ENCODE measurements around the gene AFF1. TPM values are rescaled to one million over a fixed set of nuclear protein-coding genes. Genes with fewer than 3 reads are reported as not detected.

Gene AFF1
- total RNA-seq, 1 experiment from 2014 or later, result 23.9 TPM

- Histone ChIP-seq H3K27ac (ENCODE audit: low read length) (no peak overlapping the region), H3K36me3 (ENCODE audit: control insufficient read depth, insufficient read depth, low read length) (no peaks in the 10 kb centered on the region), H3K4me1 (ENCODE audit: control insufficient read depth, insufficient read depth, low read length) (no peaks in the 10 kb centered on the region), H3K9me3 (ENCODE audit: control insufficient read depth, insufficient read depth, low read depth, low read length) (no peaks in the 10 kb centered on the region), H3K27me3 (ENCODE audit: control insufficient read depth, insufficient read depth, low read length) (no peaks in the 10 kb centered on the region), H3K4me3 (ENCODE audit: low read depth in 2 of 2, low read length in 2 of 2) (no peak overlapping the region)
- no peak for DNase-seq (ENCODE audit: low read depth, low spot score)
- intact Hi-C loops (cut with micrococcal nuclease; ENCODE audit: unreplicated experiment), result no loop called here
- ATAC-seq, result no peak
- in situ Hi-C loops (cut with HindIII; ENCODE audit: low pct_unique_long_range_greater_than_20kb, low sequenced_read_pairs), result no loop called here
- no TSS peak for BruUV-seq (replicated peaks)
- POLR2A ChIA-PET, result no interaction called here
- TF ChIP-seq CTCF (IDR thresholded peaks at IDR 0.05) (no peak), REST (IDR thresholded peaks at IDR 0.05; ENCODE audit: insufficient read depth in 1 of 2, low read depth in 2 of 2, low read length in 1 of 2) (no peak), TCF7L2 (IDR thresholded peaks at IDR 0.05; ENCODE audit: low read depth, low read length) (no peak), SIN3A (IDR thresholded peaks at IDR 0.05; ENCODE audit: borderline replicate concordance, insufficient read depth, low read depth, low read length) (no peak), POLR2AphosphoS5 (IDR thresholded peaks at IDR 0.05; ENCODE audit: low read depth, low read length) (no peak)
- CTCF ChIA-PET, result no interaction called here
Measured at GRCh38 chr4:87174672-87175071, 239.9 kb downstream of the AFF1 start.

- in situ Hi-C loops (cut with HindIII; ENCODE audit: low pct_unique_long_range_greater_than_20kb, low sequenced_read_pairs), result no loop called here
- DNase-seq (ENCODE audit: low read depth, low spot score) (no peak), ATAC-seq (no peak)
- ChIA-PET POLR2A (no interaction called here), CTCF (no interaction called here)
- Histone ChIP-seq H3K27ac (ENCODE audit: low read length) (no peak overlapping the region), H3K36me3 (ENCODE audit: control insufficient read depth, insufficient read depth, low read length) (no peaks in the 10 kb centered on the region), H3K4me3 (ENCODE audit: low read depth in 2 of 2, low read length in 2 of 2) (no peak overlapping the region), H3K9me3 (ENCODE audit: control insufficient read depth, insufficient read depth, low read depth, low read length) (no peaks in the 10 kb centered on the region), H3K27me3 (ENCODE audit: control insufficient read depth, insufficient read depth, low read length) (no peaks in the 10 kb centered on the region), H3K4me1 (ENCODE audit: control insufficient read depth, insufficient read depth, low read length) (no peaks in the 10 kb centered on the region)
- BruUV-seq (replicated peaks), result no TSS peak
- TF ChIP-seq CTCF (IDR thresholded peaks at IDR 0.05) (no peak), TCF7L2 (IDR thresholded peaks at IDR 0.05; ENCODE audit: low read depth, low read length) (no peak), SIN3A (IDR thresholded peaks at IDR 0.05; ENCODE audit: borderline replicate concordance, insufficient read depth, low read depth, low read length) (no peak), POLR2AphosphoS5 (IDR thresholded peaks at IDR 0.05; ENCODE audit: low read depth, low read length) (no peak), REST (IDR thresholded peaks at IDR 0.05; ENCODE audit: insufficient read depth in 1 of 2, low read depth in 2 of 2, low read length in 1 of 2) (no peak)
- intact Hi-C loops (cut with micrococcal nuclease; ENCODE audit: unreplicated experiment), result no loop called here
Measured at GRCh38 chr4:87179751-87180150, 244.9 kb downstream of the AFF1 start.

Data from Panc1 (cell line).